Measurements from ENCODE around the gene ZC3H18. TPM values are rescaled to one million over a fixed set of nuclear protein-coding genes. Genes with fewer than 3 reads are reported as not detected.

Gene ZC3H18
- total RNA-seq, 1 experiment from 2014 or later, result 57.8 TPM

DNA sequence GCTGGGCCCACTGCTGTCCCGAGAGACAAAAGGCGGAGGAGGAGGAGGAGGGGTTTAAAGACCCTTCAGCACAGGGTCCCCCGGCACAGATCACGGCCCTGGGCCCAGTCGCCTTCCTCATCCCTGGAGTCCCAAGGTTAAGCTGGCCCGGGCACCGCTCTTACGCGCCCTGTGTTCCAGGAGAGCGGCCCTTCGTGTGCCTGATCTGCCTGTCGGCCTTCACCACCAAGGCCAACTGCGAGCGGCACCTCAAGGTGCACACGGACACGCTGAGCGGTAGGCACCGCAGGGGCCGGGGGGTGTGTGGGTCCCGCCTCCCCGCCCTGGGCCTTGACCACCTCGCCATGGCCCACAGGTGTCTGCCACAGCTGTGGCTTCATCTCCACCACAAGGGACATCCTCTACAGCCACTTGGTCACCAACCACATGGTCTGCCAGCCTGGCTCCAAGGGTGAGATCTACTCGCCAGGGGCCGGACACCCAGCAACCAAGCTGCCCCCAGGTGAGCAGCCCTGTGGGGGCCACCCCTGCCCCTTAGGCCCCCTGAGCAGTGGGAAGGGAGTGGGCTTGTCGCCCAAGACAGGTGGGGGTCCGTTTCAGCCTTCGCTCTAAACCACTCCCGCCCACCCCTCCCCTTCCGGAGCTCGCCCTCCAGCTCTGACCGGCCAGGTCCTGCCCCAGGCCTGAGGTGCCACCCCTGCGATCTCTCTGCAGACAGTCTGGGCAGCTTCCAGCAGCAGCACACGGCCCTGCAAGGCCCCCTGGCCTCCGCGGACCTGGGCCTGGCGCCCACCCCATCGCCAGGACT is 37.6 kb upstream of the ZC3H18 start:
- Histone ChIP-seq H3K36me3 (ENCODE audit: control insufficient read depth in 1 of 2, insufficient read depth in 2 of 2, low read length in 2 of 2) (peaks cover 0 to 2% of the 10 kb centered on the region in 2 experiments; a peak in 1 of 4 replicates), H3K9me3 (ENCODE audit: control insufficient read depth in 1 of 2, insufficient read depth in 1 of 2, low read depth in 1 of 2, low read length in 2 of 2) (no peaks in the 10 kb centered on the region), H3K9me2 (ENCODE audit: insufficient read depth) (no peaks in the 10 kb centered on the region), H3K27me3 (ENCODE audit: insufficient read depth, low read length) (no peaks in the 10 kb centered on the region), H3K4me1 (ENCODE audit: control insufficient read depth in 1 of 2, insufficient read depth in 2 of 2, low read length in 2 of 2) (peaks cover 8 to 13% of the 10 kb centered on the region in 2 experiments), H4K20me1 (ENCODE audit: insufficient read depth) (no peaks in the 10 kb centered on the region), H3K79me2 (ENCODE audit: insufficient read depth, low read length) (peaks cover 10% of the 10 kb centered on the region; the same call in 1 of the 2 replicates), H3K4me2 (ENCODE audit: low read length) (no peak overlapping the region), H3K4me3 (replicated peaks in 1 of 2; ENCODE audit: low read depth in 1 of 2, low read length in 2 of 2) (no peak overlapping the region), H3K9ac (ENCODE audit: low read length) (no peak overlapping the region), H3K27ac (ENCODE audit: low read depth, low read length) (no peak overlapping the region), H2AFZ (ENCODE audit: low read depth, low read length, poor library complexity, severe bottlenecking) (no peak overlapping the region)
- no peak for ATAC-seq
- ChIA-PET POLR2A (no interaction called here), CTCF (interaction anchor here (1.0 kb wide), 1 partner anchor 95 kb away, joined by 4 read pairs; no protein-coding TSS in a partner anchor), RAD21 (ENCODE audit: low non-redundant PET in 1 of 2, low total read pairs in 2 of 2, uncharacterized antibody in 2 of 2, unreplicated experiment in 2 of 2) (no interaction called here)
- intact Hi-C loops (cut with micrococcal nuclease), result no loop called here
- TF ChIP-seq POLR2AphosphoS5 (IDR thresholded peaks at IDR 0.05; ENCODE audit: low read depth, low read length), result 0 out of 2 replicates have a peak, but pooled peaks have one; percentile 16
- TF ChIP-seq, protein P1, sequence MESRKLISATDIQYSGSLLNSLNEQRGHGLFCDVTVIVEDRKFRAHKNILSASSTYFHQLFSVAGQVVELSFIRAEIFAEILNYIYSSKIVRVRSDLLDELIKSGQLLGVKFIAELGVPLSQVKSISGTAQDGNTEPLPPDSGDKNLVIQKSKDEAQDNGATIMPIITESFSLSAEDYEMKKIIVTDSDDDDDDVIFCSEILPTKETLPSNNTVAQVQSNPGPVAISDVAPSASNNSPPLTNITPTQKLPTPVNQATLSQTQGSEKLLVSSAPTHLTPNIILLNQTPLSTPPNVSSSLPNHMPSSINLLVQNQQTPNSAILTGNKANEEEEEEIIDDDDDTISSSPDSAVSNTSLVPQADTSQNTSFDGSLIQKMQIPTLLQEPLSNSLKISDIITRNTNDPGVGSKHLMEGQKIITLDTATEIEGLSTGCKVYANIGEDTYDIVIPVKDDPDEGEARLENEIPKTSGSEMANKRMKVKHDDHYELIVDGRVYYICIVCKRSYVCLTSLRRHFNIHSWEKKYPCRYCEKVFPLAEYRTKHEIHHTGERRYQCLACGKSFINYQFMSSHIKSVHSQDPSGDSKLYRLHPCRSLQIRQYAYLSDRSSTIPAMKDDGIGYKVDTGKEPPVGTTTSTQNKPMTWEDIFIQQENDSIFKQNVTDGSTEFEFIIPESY (IDR thresholded peaks at IDR 0.05; ENCODE audit: extremely low read depth, insufficient replicate concordance, low read length), result no peak
- DNase-seq (ENCODE audit: low read depth, low spot score), result no peak
- BruUV-seq (replicated peaks), result no TSS peak

DNA sequence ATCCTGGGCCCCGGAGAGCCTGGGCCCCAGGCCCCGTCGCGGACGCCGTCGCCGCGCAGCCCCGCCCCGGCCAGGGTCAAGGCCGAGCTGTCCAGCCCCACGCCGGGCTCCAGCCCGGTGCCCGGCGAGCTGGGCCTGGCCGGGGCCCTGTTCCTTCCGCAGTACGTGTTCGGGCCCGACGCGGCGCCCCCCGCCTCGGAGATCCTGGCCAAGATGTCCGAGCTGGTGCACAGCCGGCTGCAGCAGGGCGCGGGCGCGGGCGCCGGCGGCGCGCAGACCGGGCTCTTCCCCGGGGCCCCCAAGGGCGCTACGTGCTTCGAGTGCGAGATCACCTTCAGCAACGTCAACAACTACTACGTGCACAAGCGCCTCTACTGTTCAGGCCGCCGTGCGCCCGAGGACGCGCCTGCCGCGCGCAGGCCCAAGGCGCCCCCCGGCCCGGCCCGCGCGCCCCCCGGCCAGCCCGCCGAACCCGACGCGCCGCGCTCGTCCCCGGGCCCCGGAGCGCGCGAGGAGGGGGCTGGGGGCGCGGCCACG is 36.8 kb upstream of the ZC3H18 start:
- no peaks in the 10 kb centered on the region for H3K27me3 ChIP-seq (ENCODE audit: insufficient read depth, low read length)
- intact Hi-C loops (cut with micrococcal nuclease), result no loop called here
- H3K27ac ChIP-seq (ENCODE audit: low read depth, low read length), result peak overlapping the region; percentile 41; the same call in 1 of the 2 replicates
- no peaks in the 10 kb centered on the region for H3K9me3 ChIP-seq (ENCODE audit: control insufficient read depth in 1 of 2, insufficient read depth in 1 of 2, low read depth in 1 of 2, low read length in 2 of 2)
- no peaks in the 10 kb centered on the region for H4K20me1 ChIP-seq (ENCODE audit: insufficient read depth)
- TF ChIP-seq ELF1 (IDR thresholded peaks at IDR 0.05; ENCODE audit: borderline replicate concordance, low read depth) (no peak), SP1 (IDR thresholded peaks at IDR 0.05; ENCODE audit: low read depth) (no peak), EGR1 (IDR thresholded peaks at IDR 0.05; ENCODE audit: low read depth) (no peak), JUND (IDR thresholded peaks at IDR 0.05) (no peak), EZH2 (IDR thresholded peaks at IDR 0.05) (no peak), TCF7L2 (IDR thresholded peaks at IDR 0.05; ENCODE audit: borderline replicate concordance, extremely low read depth, insufficient read depth, insufficient read length) (no peak), ZNF274 (IDR thresholded peaks at IDR 0.05; ENCODE audit: low read depth, low read length) (no peak), SRF (IDR thresholded peaks at IDR 0.05; ENCODE audit: low read depth) (no peak), CBX3 (IDR thresholded peaks at IDR 0.05; ENCODE audit: low read depth) (no peak)
- TF ChIP-seq, protein P2, sequence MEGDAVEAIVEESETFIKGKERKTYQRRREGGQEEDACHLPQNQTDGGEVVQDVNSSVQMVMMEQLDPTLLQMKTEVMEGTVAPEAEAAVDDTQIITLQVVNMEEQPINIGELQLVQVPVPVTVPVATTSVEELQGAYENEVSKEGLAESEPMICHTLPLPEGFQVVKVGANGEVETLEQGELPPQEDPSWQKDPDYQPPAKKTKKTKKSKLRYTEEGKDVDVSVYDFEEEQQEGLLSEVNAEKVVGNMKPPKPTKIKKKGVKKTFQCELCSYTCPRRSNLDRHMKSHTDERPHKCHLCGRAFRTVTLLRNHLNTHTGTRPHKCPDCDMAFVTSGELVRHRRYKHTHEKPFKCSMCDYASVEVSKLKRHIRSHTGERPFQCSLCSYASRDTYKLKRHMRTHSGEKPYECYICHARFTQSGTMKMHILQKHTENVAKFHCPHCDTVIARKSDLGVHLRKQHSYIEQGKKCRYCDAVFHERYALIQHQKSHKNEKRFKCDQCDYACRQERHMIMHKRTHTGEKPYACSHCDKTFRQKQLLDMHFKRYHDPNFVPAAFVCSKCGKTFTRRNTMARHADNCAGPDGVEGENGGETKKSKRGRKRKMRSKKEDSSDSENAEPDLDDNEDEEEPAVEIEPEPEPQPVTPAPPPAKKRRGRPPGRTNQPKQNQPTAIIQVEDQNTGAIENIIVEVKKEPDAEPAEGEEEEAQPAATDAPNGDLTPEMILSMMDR (IDR thresholded peaks at IDR 0.05 in 2 of 3, conservative IDR thresholded peaks at IDR 0.05 in 1 of 3; ENCODE audit: borderline replicate concordance in 1 of 3, insufficient read depth in 1 of 3, low read depth in 2 of 3, low read length in 2 of 3), result no peak
- TF ChIP-seq, protein P3, sequence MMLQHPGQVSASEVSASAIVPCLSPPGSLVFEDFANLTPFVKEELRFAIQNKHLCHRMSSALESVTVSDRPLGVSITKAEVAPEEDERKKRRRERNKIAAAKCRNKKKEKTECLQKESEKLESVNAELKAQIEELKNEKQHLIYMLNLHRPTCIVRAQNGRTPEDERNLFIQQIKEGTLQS (IDR thresholded peaks at IDR 0.05), result no peak
- ChIA-PET CTCF (interaction anchor here (1.0 kb wide), 1 partner anchor 96 kb away, joined by 4 read pairs; no protein-coding TSS in a partner anchor), POLR2A (no interaction called here), RAD21 (ENCODE audit: low non-redundant PET in 1 of 2, low total read pairs in 2 of 2, uncharacterized antibody in 2 of 2, unreplicated experiment in 2 of 2) (no interaction called here)
- no peak overlapping the region for H2AFZ ChIP-seq (ENCODE audit: low read depth, low read length, poor library complexity, severe bottlenecking)
- H3K4me3 ChIP-seq (replicated peaks in 1 of 2; ENCODE audit: low read depth in 1 of 2, low read length in 2 of 2), result no peak overlapping the region
- H3K36me3 ChIP-seq (ENCODE audit: control insufficient read depth in 1 of 2, insufficient read depth in 2 of 2, low read length in 2 of 2), result peaks cover 0 to 2% of the 10 kb centered on the region in 2 experiments; a peak in 1 of 4 replicates
- H3K79me2 ChIP-seq (ENCODE audit: insufficient read depth, low read length), result peaks cover 10% of the 10 kb centered on the region; the same call in 1 of the 2 replicates
- DNase-seq (ENCODE audit: low read depth, low spot score) (no peak), ATAC-seq (no peak)
- no peak overlapping the region for H3K4me2 ChIP-seq (ENCODE audit: low read length)
- H3K9ac ChIP-seq (ENCODE audit: low read length), result no peak overlapping the region
- H3K9me2 ChIP-seq (ENCODE audit: insufficient read depth), result no peaks in the 10 kb centered on the region
- BruUV-seq (replicated peaks), result no TSS peak
- peaks cover 8 to 12% of the 10 kb centered on the region in 2 experiments for H3K4me1 ChIP-seq (ENCODE audit: control insufficient read depth in 1 of 2, insufficient read depth in 2 of 2, low read length in 2 of 2)
